Measurements from ENCODE around the gene MSI1. TPM values are rescaled to one million over a fixed set of nuclear protein-coding genes. Genes with fewer than 3 reads are reported as not detected.
A peak's percentile ranks its signal among the peaks of the same experiment; 100 is the strongest.

MSI1 gene
- total RNA-seq, 1 donor from 2014 or later: 1.0 TPM

DNA sequence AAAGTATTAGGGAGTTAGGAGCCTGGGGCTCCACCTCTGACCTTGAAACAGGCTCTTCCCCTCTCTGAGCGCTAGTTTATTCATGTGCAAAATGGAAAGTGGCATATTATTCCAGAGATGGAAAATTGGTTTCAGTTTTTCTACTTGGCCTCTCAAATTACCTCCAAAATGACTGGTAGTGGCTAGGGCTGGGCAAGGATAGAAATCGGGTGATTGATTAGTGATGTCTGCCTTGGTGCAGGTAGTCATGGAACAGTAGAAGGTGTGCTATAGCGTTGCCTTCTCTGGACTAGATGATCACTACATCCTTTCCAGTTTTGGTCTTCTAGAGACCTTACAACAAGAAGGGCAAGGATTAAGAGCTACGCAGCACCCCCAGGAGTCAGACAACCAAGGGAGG is 8.6 kb upstream of the MSI1 start:
- Histone ChIP-seq H3K4me3 (ENCODE audit: low read length in 3 of 3) (no peak overlapping the region), H3K36me3 (ENCODE audit: control insufficient read depth in 3 of 3, insufficient read depth in 3 of 3, low read length in 3 of 3) (no peaks in the 10 kb centered on the region), H3K4me1 (ENCODE audit: control insufficient read depth in 3 of 3, insufficient read depth in 3 of 3, low read length in 3 of 3) (no peaks in the 10 kb centered on the region), H3K9me3 (ENCODE audit: control insufficient read depth in 3 of 3, low read length in 3 of 3) (no peaks in the 10 kb centered on the region), H3K27ac (ENCODE audit: low read depth, low read length) (no peak overlapping the region), H3K9ac (ENCODE audit: low read depth in 1 of 3, low read length in 3 of 3) (no peak overlapping the region), H3K27me3 (ENCODE audit: control insufficient read depth in 3 of 3, insufficient read depth in 3 of 3, low read length in 3 of 3) (peaks cover 30 to 31% (median 30%) of the 10 kb centered on the region in 3 donors)

GRCh38 chr12:120376934-120377572 is 8.1 kb upstream of the MSI1 start:
- Histone ChIP-seq H3K27me3 (ENCODE audit: control insufficient read depth in 3 of 3, insufficient read depth in 3 of 3, low read length in 3 of 3) (peaks cover 26 to 30% (median 29%) of the 10 kb centered on the region in 3 donors), H3K4me3 (ENCODE audit: low read length in 3 of 3) (no peak overlapping the region), H3K36me3 (ENCODE audit: control insufficient read depth in 3 of 3, insufficient read depth in 3 of 3, low read length in 3 of 3) (no peaks in the 10 kb centered on the region), H3K4me1 (ENCODE audit: control insufficient read depth in 3 of 3, insufficient read depth in 3 of 3, low read length in 3 of 3) (no peaks in the 10 kb centered on the region), H3K9me3 (ENCODE audit: control insufficient read depth in 3 of 3, low read length in 3 of 3) (no peaks in the 10 kb centered on the region), H3K27ac (ENCODE audit: low read depth, low read length) (no peak overlapping the region), H3K9ac (ENCODE audit: low read depth in 1 of 3, low read length in 3 of 3) (no peak overlapping the region)

DNA sequence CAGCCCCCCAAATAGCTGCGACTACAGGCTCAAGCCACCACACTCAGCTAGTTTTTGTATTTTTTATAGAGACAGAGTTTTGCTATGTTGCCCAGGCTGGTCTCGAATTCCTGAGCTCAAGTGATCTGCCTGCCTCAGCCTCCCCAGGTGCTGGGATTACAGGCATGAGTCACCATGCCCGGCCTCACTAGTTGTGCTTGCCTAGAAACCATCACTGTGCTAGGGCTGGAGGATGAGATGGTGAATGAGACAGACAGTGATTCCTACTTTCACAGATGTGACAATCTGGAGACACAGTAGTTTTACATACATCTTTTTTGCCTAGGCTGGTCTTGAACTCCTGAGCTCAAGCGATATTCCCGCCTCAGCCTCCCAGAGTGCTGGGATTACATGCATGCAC is 7.5 kb upstream of the MSI1 start:
- H3K4me1 ChIP-seq (ENCODE audit: control insufficient read depth in 3 of 3, insufficient read depth in 3 of 3, low read length in 3 of 3): no peaks in the 10 kb centered on the region
- H3K4me3 ChIP-seq (ENCODE audit: low read length in 3 of 3): no peak overlapping the region
- no peaks in the 10 kb centered on the region for H3K9me3 ChIP-seq (ENCODE audit: control insufficient read depth in 3 of 3, low read length in 3 of 3)
- peaks cover 28 to 33% (median 30%) of the 10 kb centered on the region in 3 donors for H3K27me3 ChIP-seq (ENCODE audit: control insufficient read depth in 3 of 3, insufficient read depth in 3 of 3, low read length in 3 of 3)
- no peak overlapping the region for H3K9ac ChIP-seq (ENCODE audit: low read depth in 1 of 3, low read length in 3 of 3)
- H3K27ac ChIP-seq (ENCODE audit: low read depth, low read length): no peak overlapping the region
- H3K36me3 ChIP-seq (ENCODE audit: control insufficient read depth in 3 of 3, insufficient read depth in 3 of 3, low read length in 3 of 3): no peaks in the 10 kb centered on the region

DNA sequence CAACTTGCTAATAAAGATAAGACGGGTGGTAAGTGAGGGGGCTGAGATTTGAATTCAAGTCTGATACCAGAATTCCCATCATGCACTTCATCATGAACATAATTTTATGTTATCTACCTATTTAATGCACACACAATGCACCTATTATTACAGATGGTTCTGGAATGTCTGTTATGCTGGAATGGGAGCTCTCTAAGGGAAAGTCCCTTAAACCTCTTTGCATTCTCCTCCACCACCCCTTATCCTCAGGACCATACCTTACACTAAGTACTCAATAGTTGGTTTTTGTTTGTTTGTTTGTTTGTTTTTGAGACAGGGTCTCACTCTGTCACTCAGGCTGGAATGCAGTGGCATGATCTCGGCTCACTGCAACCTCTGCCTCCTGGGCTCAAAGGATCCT is 7.0 kb upstream of the MSI1 start:
- Histone ChIP-seq H3K9ac (ENCODE audit: low read depth in 1 of 3, low read length in 3 of 3) (no peak overlapping the region), H3K27me3 (ENCODE audit: control insufficient read depth in 3 of 3, insufficient read depth in 3 of 3, low read length in 3 of 3) (peaks cover 32 to 37% (median 34%) of the 10 kb centered on the region in 3 donors), H3K9me3 (ENCODE audit: control insufficient read depth in 3 of 3, low read length in 3 of 3) (no peaks in the 10 kb centered on the region), H3K27ac (ENCODE audit: low read depth, low read length) (no peak overlapping the region), H3K4me1 (ENCODE audit: control insufficient read depth in 3 of 3, insufficient read depth in 3 of 3, low read length in 3 of 3) (no peaks in the 10 kb centered on the region), H3K4me3 (ENCODE audit: low read length in 3 of 3) (no peak overlapping the region), H3K36me3 (ENCODE audit: control insufficient read depth in 3 of 3, insufficient read depth in 3 of 3, low read length in 3 of 3) (no peaks in the 10 kb centered on the region)

DNA sequence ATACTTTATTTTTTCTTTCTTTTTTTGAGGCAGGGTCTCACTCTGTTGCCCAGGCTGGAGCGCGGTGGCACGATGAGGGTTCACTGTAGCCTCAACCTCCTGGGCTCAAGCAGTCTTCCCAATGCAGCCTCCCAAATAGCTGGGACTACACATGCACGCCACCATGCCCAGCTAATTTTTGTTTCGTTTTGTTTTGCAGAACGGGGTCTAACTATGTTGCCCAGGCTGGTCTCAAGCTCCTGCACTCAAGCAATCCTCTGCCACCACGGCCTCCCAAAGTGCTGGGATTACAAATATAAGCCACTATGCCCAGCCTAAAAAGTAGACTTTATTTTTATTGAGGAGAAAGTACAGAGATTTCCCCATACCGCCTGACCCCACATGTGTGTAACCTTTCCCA is 4.7 kb upstream of the MSI1 start:
- Histone ChIP-seq H3K27ac (ENCODE audit: low read depth, low read length) (no peak overlapping the region), H3K4me3 (ENCODE audit: low read length in 3 of 3) (no peak overlapping the region), H3K36me3 (ENCODE audit: control insufficient read depth in 3 of 3, insufficient read depth in 3 of 3, low read length in 3 of 3) (no peaks in the 10 kb centered on the region), H3K4me1 (ENCODE audit: control insufficient read depth in 3 of 3, insufficient read depth in 3 of 3, low read length in 3 of 3) (peaks cover 3 to 6% (median 4%) of the 10 kb centered on the region in 3 donors), H3K9ac (ENCODE audit: low read depth in 1 of 3, low read length in 3 of 3) (no peak overlapping the region), H3K27me3 (ENCODE audit: control insufficient read depth in 3 of 3, insufficient read depth in 3 of 3, low read length in 3 of 3) (peaks cover 49 to 54% (median 52%) of the 10 kb centered on the region in 3 donors), H3K9me3 (ENCODE audit: control insufficient read depth in 3 of 3, low read length in 3 of 3) (no peaks in the 10 kb centered on the region)

DNA sequence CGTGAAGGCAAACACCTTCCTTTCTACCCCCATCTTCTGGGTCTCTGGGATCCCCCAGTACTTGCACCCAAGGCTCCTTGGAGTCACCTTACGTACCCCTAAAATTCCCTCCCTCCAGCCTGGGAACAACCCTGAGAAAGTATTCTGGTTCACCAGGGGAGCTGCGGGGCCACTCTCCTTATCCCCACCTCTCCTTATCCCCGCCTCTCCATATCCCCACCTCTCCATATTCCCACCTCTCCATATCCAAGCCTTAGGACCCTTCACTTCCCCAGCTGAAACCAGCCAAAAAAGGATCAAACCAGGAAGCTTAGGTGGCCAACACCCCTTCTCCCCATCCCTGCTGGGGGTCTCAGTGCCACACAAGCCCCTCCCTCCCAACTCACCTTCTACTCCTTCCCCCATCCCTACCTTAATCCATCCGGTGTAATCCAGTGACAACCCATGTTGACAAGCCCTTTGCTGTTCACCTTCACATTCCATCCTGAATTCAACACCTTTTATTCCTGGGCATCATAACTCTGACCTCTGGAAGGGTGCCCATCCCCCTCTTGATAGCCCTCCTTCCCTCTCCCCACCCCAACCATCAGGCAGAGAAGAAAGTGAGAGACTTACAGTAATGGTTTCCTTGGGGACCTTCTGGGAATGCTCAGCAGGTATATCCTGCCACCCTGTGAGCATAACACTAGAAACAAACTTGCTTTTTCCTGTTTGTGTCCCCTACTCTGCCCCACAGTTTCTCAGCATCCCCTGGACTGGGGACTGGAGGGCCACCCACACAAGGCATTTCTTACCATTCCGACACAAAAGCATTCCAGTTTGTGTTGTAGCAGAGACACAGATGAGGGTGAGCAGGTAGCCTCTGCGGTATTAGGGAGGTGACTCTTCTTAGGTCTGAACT is 1.6 kb upstream of the MSI1 start:
- Histone ChIP-seq H3K4me3 (ENCODE audit: low read length in 3 of 3) (no peak overlapping the region), H3K36me3 (ENCODE audit: control insufficient read depth in 3 of 3, insufficient read depth in 3 of 3, low read length in 3 of 3) (no peaks in the 10 kb centered on the region), H3K9ac (ENCODE audit: low read depth in 1 of 3, low read length in 3 of 3) (no peak overlapping the region), H3K9me3 (ENCODE audit: control insufficient read depth in 3 of 3, low read length in 3 of 3) (no peaks in the 10 kb centered on the region), H3K27ac (ENCODE audit: low read depth, low read length) (no peak overlapping the region), H3K27me3 (ENCODE audit: control insufficient read depth in 3 of 3, insufficient read depth in 3 of 3, low read length in 3 of 3) (peaks cover 51 to 61% (median 53%) of the 10 kb centered on the region in 3 donors), H3K4me1 (ENCODE audit: control insufficient read depth in 3 of 3, insufficient read depth in 3 of 3, low read length in 3 of 3) (peaks cover 3 to 6% (median 4%) of the 10 kb centered on the region in 3 donors)

GRCh38 chr12:120369603-120370342 is 809 bp upstream of the MSI1 start:
- peaks cover 3 to 6% (median 4%) of the 10 kb centered on the region in 3 donors for H3K4me1 ChIP-seq (ENCODE audit: control insufficient read depth in 3 of 3, insufficient read depth in 3 of 3, low read length in 3 of 3)
- no peaks in the 10 kb centered on the region for H3K36me3 ChIP-seq (ENCODE audit: control insufficient read depth in 3 of 3, insufficient read depth in 3 of 3, low read length in 3 of 3)
- H3K9me3 ChIP-seq (ENCODE audit: control insufficient read depth in 3 of 3, low read length in 3 of 3): no peaks in the 10 kb centered on the region
- no peak overlapping the region for H3K4me3 ChIP-seq (ENCODE audit: low read length in 3 of 3)
- peaks cover 49 to 67% (median 54%) of the 10 kb centered on the region in 3 donors for H3K27me3 ChIP-seq (ENCODE audit: control insufficient read depth in 3 of 3, insufficient read depth in 3 of 3, low read length in 3 of 3)
- peak overlapping the region in 1 of 3 donors; percentile 45 for H3K9ac ChIP-seq (ENCODE audit: low read depth in 1 of 3, low read length in 3 of 3)
- no peak overlapping the region for H3K27ac ChIP-seq (ENCODE audit: low read depth, low read length)

GRCh38 chr12:120367924-120368788 is 808 bp downstream of the MSI1 start:
- H3K36me3 ChIP-seq (ENCODE audit: control insufficient read depth in 3 of 3, insufficient read depth in 3 of 3, low read length in 3 of 3): no peaks in the 10 kb centered on the region
- H3K27me3 ChIP-seq (ENCODE audit: control insufficient read depth in 3 of 3, insufficient read depth in 3 of 3, low read length in 3 of 3): peaks cover 45 to 69% (median 50%) of the 10 kb centered on the region in 3 donors
- peaks cover 3 to 6% (median 4%) of the 10 kb centered on the region in 3 donors for H3K4me1 ChIP-seq (ENCODE audit: control insufficient read depth in 3 of 3, insufficient read depth in 3 of 3, low read length in 3 of 3)
- H3K9ac ChIP-seq (ENCODE audit: low read depth in 1 of 3, low read length in 3 of 3): peak overlapping the region in 1 of 3 donors; percentile 8
- no peak overlapping the region for H3K27ac ChIP-seq (ENCODE audit: low read depth, low read length)
- no peaks in the 10 kb centered on the region for H3K9me3 ChIP-seq (ENCODE audit: control insufficient read depth in 3 of 3, low read length in 3 of 3)
- H3K4me3 ChIP-seq (ENCODE audit: low read length in 3 of 3): peak overlapping the region in 1 of 3 donors; percentile 22

DNA sequence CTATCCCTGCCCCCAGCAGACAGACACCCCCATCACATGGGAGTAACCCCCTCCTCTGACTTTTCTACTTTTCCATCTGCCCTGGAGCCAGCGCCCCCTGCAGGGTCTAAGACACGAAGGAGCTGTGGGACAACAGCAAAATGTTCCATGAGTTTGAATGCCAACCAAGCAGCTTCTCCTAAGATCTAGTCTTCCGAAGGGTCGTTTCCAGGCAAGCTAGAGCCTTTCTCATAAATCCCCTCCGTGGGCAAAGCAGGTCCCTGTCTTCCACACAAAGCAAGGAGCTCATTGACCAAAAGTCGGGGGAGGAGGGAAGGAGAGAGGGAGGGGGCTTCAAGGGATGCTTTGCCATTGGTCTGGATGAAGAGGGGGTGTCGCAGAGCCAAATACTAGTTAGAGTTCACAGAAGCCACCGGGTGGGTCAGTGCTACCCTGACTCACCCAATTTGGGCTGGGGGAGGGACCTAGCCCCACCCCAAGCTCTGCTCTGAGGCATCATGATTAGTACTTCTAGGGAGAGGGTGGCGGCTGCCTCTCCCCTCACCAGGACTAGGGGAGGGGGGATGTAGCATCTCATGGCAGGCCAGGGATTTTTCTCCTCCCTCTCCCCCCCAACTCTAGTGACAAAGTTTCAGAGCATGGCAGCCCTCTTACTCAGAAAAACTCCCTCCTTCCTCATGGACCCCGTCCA is 1.6 kb downstream of the MSI1 start:
- Histone ChIP-seq H3K27ac (ENCODE audit: low read depth, low read length) (no peak overlapping the region), H3K9ac (ENCODE audit: low read depth in 1 of 3, low read length in 3 of 3) (no peak overlapping the region), H3K4me1 (ENCODE audit: control insufficient read depth in 3 of 3, insufficient read depth in 3 of 3, low read length in 3 of 3) (peaks cover 3 to 6% (median 4%) of the 10 kb centered on the region in 3 donors), H3K9me3 (ENCODE audit: control insufficient read depth in 3 of 3, low read length in 3 of 3) (no peaks in the 10 kb centered on the region), H3K27me3 (ENCODE audit: control insufficient read depth in 3 of 3, insufficient read depth in 3 of 3, low read length in 3 of 3) (peaks cover 38 to 68% (median 55%) of the 10 kb centered on the region in 3 donors), H3K4me3 (ENCODE audit: low read length in 3 of 3) (no peak overlapping the region), H3K36me3 (ENCODE audit: control insufficient read depth in 3 of 3, insufficient read depth in 3 of 3, low read length in 3 of 3) (no peaks in the 10 kb centered on the region)

Measured in skeletal muscle tissue (tissue), 4 donors.